GM06990 (cell line): ENCODE measurements around the gene PMFBP1.

ENCODE experiments used
- DNase-seq: peaks from one replicate; pipeline ENCODE4 v3.0.0-alpha.2; 2011; ENCODE audit not compliant: insufficient read length; ENCODE audit errors: extremely low read depth
- H3K27me3 ChIP-seq: replicated peaks from 2 replicates; pipeline ENCODE4 v1.6.0; 2011; ENCODE audit warnings: low read length; ENCODE audit not compliant: control insufficient read depth, insufficient read depth
- H3K36me3 ChIP-seq: 2 replicates; pipeline ENCODE4 v1.5.1; 2011; ENCODE audit warnings: low read length; ENCODE audit not compliant: control insufficient read depth, insufficient read depth
- H3K4me3 ChIP-seq: replicated peaks from 2 replicates; pipeline ENCODE4 v1.5.1; 2011; ENCODE audit warnings: low read depth, mild to moderate bottlenecking, control low read depth, low read length
- TF ChIP-seq, protein P1 (sequence below): IDR thresholded peaks from 2 replicates; pipeline ENCODE4 v1.5.1; 2011; ENCODE audit warnings: low read length, control low read depth, mild to moderate bottlenecking, inconsistent platforms; ENCODE audit not compliant: insufficient read depth, poor library complexity, severe bottlenecking

Gene PMFBP1

DNA sequence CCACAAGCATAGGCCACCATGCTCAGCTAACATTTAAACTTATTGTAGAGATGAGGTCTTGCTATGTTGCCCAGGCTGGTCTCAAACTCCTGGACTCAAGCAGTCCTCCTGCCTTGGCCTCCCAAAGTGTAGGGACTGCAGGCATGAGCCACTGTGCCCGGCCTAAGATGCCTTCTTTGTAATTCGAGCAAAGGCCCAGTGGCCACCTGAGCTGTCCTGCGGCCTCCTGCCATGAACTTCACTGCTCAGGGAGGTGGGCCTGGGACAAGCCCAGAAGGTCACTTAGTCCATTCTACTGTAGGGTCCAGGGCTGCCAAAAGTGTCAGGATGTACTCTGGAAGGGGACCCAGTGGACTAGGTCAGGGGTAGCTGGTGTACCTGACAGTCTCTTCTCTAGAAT is 47.8 kb downstream of the PMFBP1 start:
- Histone ChIP-seq H3K27me3 (no peaks in the 10 kb centered on the region), H3K36me3 (no peaks in the 10 kb centered on the region), H3K4me3 (no peak overlapping the region)
- TF ChIP-seq, protein P1, sequence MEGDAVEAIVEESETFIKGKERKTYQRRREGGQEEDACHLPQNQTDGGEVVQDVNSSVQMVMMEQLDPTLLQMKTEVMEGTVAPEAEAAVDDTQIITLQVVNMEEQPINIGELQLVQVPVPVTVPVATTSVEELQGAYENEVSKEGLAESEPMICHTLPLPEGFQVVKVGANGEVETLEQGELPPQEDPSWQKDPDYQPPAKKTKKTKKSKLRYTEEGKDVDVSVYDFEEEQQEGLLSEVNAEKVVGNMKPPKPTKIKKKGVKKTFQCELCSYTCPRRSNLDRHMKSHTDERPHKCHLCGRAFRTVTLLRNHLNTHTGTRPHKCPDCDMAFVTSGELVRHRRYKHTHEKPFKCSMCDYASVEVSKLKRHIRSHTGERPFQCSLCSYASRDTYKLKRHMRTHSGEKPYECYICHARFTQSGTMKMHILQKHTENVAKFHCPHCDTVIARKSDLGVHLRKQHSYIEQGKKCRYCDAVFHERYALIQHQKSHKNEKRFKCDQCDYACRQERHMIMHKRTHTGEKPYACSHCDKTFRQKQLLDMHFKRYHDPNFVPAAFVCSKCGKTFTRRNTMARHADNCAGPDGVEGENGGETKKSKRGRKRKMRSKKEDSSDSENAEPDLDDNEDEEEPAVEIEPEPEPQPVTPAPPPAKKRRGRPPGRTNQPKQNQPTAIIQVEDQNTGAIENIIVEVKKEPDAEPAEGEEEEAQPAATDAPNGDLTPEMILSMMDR, result no peak
- no peak for DNase-seq

DNA sequence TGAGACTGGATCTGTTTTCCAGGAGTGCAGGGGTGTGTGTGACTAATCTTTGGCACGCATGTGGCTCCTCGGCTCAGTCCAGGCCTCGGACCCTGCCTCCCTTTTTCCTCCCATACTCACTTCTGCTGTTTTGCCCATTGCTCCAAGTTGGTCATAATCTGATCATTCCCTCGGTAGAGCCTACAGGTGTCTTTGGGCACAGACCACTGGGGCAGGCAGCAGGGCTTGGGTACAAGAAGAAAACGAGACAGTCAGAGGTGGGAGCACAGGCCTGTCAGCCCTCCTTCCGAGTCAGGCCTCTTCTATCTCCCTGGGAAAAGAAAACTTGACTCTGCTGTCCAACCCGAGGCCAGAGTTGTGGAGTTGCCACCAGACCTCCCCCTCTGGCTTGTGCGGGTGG is 48.5 kb downstream of the PMFBP1 start:
- H3K36me3 ChIP-seq, result no peaks in the 10 kb centered on the region
- H3K27me3 ChIP-seq, result no peaks in the 10 kb centered on the region
- no peak for DNase-seq
- TF ChIP-seq, protein P1, result no peak
- H3K4me3 ChIP-seq, result no peak overlapping the region

- DNase-seq, result no peak
- TF ChIP-seq, protein P1, result no peak
- Histone ChIP-seq H3K36me3 (no peaks in the 10 kb centered on the region), H3K27me3 (no peaks in the 10 kb centered on the region), H3K4me3 (no peak overlapping the region)
Observed at GRCh38 chr16:72122916-72123315, 49.0 kb downstream of the PMFBP1 start.

DNA sequence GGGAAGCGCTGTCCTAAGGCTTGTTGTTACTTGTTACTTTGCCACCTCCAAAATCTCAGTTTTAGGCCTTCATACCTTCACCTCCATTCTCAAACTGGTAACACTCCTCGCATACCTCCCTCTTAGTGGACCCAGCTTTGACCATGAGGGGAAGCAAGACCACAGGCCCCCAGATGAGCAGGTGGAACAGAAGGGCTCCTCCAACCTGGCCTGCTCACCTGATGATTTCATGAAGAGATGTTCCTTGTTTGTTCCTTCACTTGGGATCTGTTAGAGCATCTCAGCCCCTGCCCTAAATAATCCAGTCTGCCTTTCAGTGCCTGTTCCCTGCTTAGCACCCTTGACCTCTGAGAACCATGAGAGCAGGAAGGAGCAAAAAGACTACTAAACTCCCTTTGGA is 49.6 kb downstream of the PMFBP1 start:
- TF ChIP-seq, protein P1, result no peak
- Histone ChIP-seq H3K36me3 (no peaks in the 10 kb centered on the region), H3K27me3 (no peaks in the 10 kb centered on the region), H3K4me3 (no peak overlapping the region)
- no peak for DNase-seq

DNA sequence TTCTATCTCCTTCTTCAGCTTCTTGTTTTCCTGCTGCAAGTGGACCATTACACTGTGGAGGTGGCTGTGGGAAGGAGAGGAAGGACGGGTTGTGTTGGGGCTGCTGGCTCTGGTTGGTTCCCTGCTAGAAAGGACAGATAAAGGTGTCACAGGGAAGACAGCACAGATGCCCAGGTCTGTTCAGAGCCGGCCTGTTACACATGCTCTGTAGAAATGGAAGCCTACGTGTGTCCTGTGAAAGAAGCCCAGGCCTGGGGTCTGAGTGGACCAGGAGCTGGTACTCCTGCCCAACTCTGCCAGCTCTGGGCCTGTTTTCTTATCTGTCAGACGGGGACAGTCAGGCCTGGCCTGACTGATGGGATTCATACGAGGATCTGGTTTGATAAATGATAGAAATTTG is 51.9 kb downstream of the PMFBP1 start:
- H3K4me3 ChIP-seq, result no peak overlapping the region
- H3K27me3 ChIP-seq, result no peaks in the 10 kb centered on the region
- TF ChIP-seq, protein P1, result no peak
- H3K36me3 ChIP-seq, result no peaks in the 10 kb centered on the region
- DNase-seq, result no peak

- TF ChIP-seq, protein P1, result no peak
- H3K36me3 ChIP-seq, result peaks cover 22% of the 10 kb centered on the region
- no peaks in the 10 kb centered on the region for H3K27me3 ChIP-seq
- H3K4me3 ChIP-seq, result no peak overlapping the region
- DNase-seq, result no peak
Observed at GRCh38 chr16:72113616-72113945, 58.4 kb downstream of the PMFBP1 start.
